Hepatocyte (in vitro differentiated cells): Measurements from ENCODE around the gene THBS2. TPM values are rescaled to one million over a fixed set of nuclear protein-coding genes. Genes with fewer than 3 reads are reported as not detected.

Experiments used
- DNase-seq: peaks from one replicate; pipeline ENCODE4 v3.0.0-alpha.2; 2016; ENCODE audit warnings: low spot score
- H2AFZ ChIP-seq: fragments of 200-600 bp; sonication (generic); 2 replicates; pipeline ENCODE4 v1.6.0; 2016; ENCODE audit warnings: antibody characterized with exemption, mild to moderate bottlenecking
- H3K27ac ChIP-seq: fragments of 200-600 bp; sonication (generic); 2 replicates; pipeline ENCODE4 v1.5.1; 2016; ENCODE audit warnings: mild to moderate bottlenecking
- H3K27me3 ChIP-seq: fragments of 200-600 bp; sonication (generic); 2 replicates; pipeline ENCODE4 v1.6.1; 2016
- H3K36me3 ChIP-seq: fragments of 200-600 bp; sonication (generic); replicated peaks from 2 replicates; pipeline ENCODE4 v1.5.1; 2016; ENCODE audit warnings: low read depth; ENCODE audit not compliant: insufficient read depth
- H3K4me1 ChIP-seq: fragments of 200-600 bp; sonication (generic); 2 replicates; pipeline ENCODE4 v1.5.1; 2016; ENCODE audit warnings: mild to moderate bottlenecking, moderate library complexity; ENCODE audit not compliant: insufficient read depth
- H3K4me2 ChIP-seq: fragments of 200-600 bp; sonication (generic); 2 replicates; pipeline ENCODE4 v1.6.0; 2016
- H3K4me3 ChIP-seq: fragments of 200-600 bp; sonication (generic); 2 replicates; pipeline ENCODE4 v1.5.1; 2016; ENCODE audit warnings: mild to moderate bottlenecking
- H3K79me2 ChIP-seq: fragments of 200-600 bp; sonication (generic); 2 replicates; pipeline ENCODE4 v1.6.0; 2017; ENCODE audit warnings: mild to moderate bottlenecking
- H3K9me2 ChIP-seq: fragments of 200-600 bp; sonication (generic); replicated peaks from 2 replicates; pipeline ENCODE4 v1.6.0; 2017; ENCODE audit warnings: mild to moderate bottlenecking; ENCODE audit not compliant: insufficient read depth
- H3K9me3 ChIP-seq: fragments of 200-600 bp; sonication (generic); 2 replicates; pipeline ENCODE4 v1.5.1; 2016; ENCODE audit warnings: low read depth, mild to moderate bottlenecking
- H4K20me1 ChIP-seq: fragments of 200-600 bp; sonication (generic); 2 replicates; pipeline ENCODE4 v1.6.0; 2016; ENCODE audit warnings: mild to moderate bottlenecking; ENCODE audit not compliant: insufficient read depth, poor library complexity, severe bottlenecking
- EZH2 ChIP-seq: fragments of 200-600 bp; sonication (generic); IDR thresholded peaks from 2 replicates; pipeline ENCODE4 v1.6.1; 2016; ENCODE audit warnings: antibody characterized with exemption, mild to moderate bottlenecking, borderline replicate concordance
- EZH2phosphoT487 ChIP-seq: fragments of 200-600 bp; sonication (generic); IDR thresholded peaks from one replicate; pipeline ENCODE4 v1.6.1; 2018; ENCODE audit warnings: antibody characterized with exemption, mild to moderate bottlenecking, low read depth, moderate library complexity; ENCODE audit not compliant: unreplicated experiment, severe bottlenecking
- WGBS: methylation state at CpG from one replicate; pipeline ENCODE4 v1.1.6; 2016; ENCODE audit warnings: low lambda C conversion rate; ENCODE audit errors: missing lambda C conversion rate; 5-methylcytosine and 5-hydroxymethylcytosine counted together
- polyA plus RNA-seq: library from polyadenylated mRNA; unstranded; fragments of >200 nt; fragmentation: Nextera tagmentation; extraction: Ambion mirVana; gene quantifications from 2 replicates; pipeline ENCODE4 v1.2.1, GENCODE V29; 2016
- total RNA-seq: library from RNA; depleted of rRNA; stranded (reverse); fragments of >200 nt; gene quantifications from 2 replicates; pipeline ENCODE4 v1.2.3, GENCODE V29; 2014
- TF ChIP-seq, protein P1 (sequence below): fragments of 200-600 bp; sonication (generic); IDR thresholded peaks from 2 replicates; pipeline ENCODE4 v1.5.1; 2016; ENCODE audit warnings: antibody characterized with exemption, mild to moderate bottlenecking; ENCODE audit not compliant: poor library complexity

Gene THBS2
- total and polyA plus RNA-seq, 2 experiments from 2014 or later = 3.9 to 5.5 TPM

GRCh38 chr6:169291148-169291547 is 37.5 kb upstream of the THBS2 start:
- H3K27me3 ChIP-seq = no peaks in the 10 kb centered on the region
- H2AFZ ChIP-seq = no peak overlapping the region
- no peak overlapping the region for H3K27ac ChIP-seq
- DNase-seq = no peak
- H3K4me2 ChIP-seq = no peak overlapping the region
- peaks cover 3% of the 10 kb centered on the region for H3K4me1 ChIP-seq
- H3K9me2 ChIP-seq = no peaks in the 10 kb centered on the region
- TF ChIP-seq EZH2 = no peak
- TF ChIP-seq, protein P1, sequence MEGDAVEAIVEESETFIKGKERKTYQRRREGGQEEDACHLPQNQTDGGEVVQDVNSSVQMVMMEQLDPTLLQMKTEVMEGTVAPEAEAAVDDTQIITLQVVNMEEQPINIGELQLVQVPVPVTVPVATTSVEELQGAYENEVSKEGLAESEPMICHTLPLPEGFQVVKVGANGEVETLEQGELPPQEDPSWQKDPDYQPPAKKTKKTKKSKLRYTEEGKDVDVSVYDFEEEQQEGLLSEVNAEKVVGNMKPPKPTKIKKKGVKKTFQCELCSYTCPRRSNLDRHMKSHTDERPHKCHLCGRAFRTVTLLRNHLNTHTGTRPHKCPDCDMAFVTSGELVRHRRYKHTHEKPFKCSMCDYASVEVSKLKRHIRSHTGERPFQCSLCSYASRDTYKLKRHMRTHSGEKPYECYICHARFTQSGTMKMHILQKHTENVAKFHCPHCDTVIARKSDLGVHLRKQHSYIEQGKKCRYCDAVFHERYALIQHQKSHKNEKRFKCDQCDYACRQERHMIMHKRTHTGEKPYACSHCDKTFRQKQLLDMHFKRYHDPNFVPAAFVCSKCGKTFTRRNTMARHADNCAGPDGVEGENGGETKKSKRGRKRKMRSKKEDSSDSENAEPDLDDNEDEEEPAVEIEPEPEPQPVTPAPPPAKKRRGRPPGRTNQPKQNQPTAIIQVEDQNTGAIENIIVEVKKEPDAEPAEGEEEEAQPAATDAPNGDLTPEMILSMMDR = no peak
- WGBS = 95% methylated on average over 9 of the region's 9 CpGs
- H3K4me3 ChIP-seq = no peak overlapping the region
- H3K9me3 ChIP-seq = no peaks in the 10 kb centered on the region
- H4K20me1 ChIP-seq = no peaks in the 10 kb centered on the region
- no peaks in the 10 kb centered on the region for H3K36me3 ChIP-seq
- no peaks in the 10 kb centered on the region for H3K79me2 ChIP-seq

DNA sequence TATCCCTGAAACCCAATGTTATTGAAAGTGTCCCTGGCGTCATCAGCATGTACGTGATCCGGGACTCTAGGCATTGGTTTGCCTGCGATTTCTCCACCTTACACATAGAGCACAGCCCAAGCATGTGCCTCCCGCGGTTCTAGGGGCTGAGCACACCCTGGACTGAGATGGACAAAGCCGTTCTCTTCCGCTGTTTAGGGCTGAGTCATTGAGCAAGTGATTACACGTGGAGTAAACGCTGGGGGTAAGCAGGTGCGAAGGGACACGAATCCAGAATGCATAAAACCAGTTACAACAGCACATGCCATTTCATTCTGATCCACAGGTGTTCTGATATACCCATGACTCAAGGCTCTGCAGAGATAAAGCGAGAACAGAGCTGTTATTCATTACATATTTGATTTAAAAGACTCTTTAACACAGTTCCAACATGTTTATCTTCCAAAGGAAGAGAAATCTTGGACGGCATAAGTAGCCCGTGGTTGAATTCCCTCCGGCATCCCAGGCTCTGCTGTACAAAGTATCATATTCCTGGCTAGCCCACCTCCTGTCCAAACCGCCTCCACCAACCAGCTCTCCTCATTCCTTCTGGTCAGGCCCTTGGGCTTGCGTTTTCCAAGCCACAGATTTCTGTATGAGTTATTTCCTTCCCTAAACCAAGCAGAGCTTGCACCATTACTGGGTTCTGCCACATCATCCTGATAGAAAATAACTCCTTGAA is 36.1 kb upstream of the THBS2 start:
- H3K27me3 ChIP-seq = no peaks in the 10 kb centered on the region
- H4K20me1 ChIP-seq = no peaks in the 10 kb centered on the region
- H3K36me3 ChIP-seq = no peaks in the 10 kb centered on the region
- WGBS = 85% methylated on average over 18 of the region's 18 CpGs
- TF ChIP-seq, protein P1 = no peak
- no peak for TF ChIP-seq EZH2phosphoT487
- TF ChIP-seq EZH2 = no peak
- H3K4me2 ChIP-seq = no peak overlapping the region
- DNase-seq = no peak
- peaks cover 3% of the 10 kb centered on the region for H3K4me1 ChIP-seq
- no peaks in the 10 kb centered on the region for H3K9me3 ChIP-seq
- no peak overlapping the region for H2AFZ ChIP-seq
- H3K79me2 ChIP-seq = no peaks in the 10 kb centered on the region
- no peak overlapping the region for H3K4me3 ChIP-seq
- no peak overlapping the region for H3K27ac ChIP-seq
- no peaks in the 10 kb centered on the region for H3K9me2 ChIP-seq

- 92% methylated on average over 5 of the region's 5 CpGs for WGBS
Measured at GRCh38 chr6:169289257-169289618, 35.6 kb upstream of the THBS2 start.

DNA sequence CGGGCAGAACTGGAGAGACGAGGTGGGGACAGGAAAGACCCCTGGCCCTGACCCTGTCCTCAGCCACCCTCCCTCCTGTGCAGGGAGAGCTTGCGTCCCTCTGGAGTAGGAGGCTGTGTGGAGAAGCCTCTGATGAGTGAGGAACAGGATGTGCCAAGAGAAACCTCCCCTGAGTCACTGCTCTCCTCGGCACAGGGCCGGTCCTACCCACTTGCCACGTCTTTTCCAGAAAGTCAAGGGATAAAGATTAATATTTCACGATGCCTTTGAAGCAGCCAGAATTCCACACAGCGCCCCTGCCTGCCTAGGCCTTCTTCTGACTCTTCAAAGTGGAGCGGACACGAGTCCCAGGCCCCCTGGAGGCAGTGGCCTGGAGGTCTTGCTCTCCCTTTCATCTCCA is 34.9 kb upstream of the THBS2 start:
- Histone ChIP-seq H3K4me3 (no peak overlapping the region), H3K4me2 (no peak overlapping the region), H3K79me2 (no peaks in the 10 kb centered on the region), H3K9me2 (no peaks in the 10 kb centered on the region), H2AFZ (no peak overlapping the region), H3K9me3 (no peaks in the 10 kb centered on the region), H3K27ac (no peak overlapping the region), H3K36me3 (no peaks in the 10 kb centered on the region), H4K20me1 (no peaks in the 10 kb centered on the region), H3K4me1 (peaks cover 3% of the 10 kb centered on the region), H3K27me3 (no peaks in the 10 kb centered on the region)
- TF ChIP-seq, protein P1 = no peak
- TF ChIP-seq EZH2 = no peak
- TF ChIP-seq EZH2phosphoT487 = no peak
- no peak for DNase-seq
- 91% methylated on average over 10 of the region's 10 CpGs for WGBS

More at GRCh38 chr6:169289257-169289618, 35.6 kb upstream of the THBS2 start:
- Histone ChIP-seq H3K4me1 (peaks cover 3% of the 10 kb centered on the region), H3K79me2 (no peaks in the 10 kb centered on the region), H3K36me3 (no peaks in the 10 kb centered on the region), H3K4me2 (no peak overlapping the region), H3K9me3 (no peaks in the 10 kb centered on the region), H3K9me2 (no peaks in the 10 kb centered on the region), H3K4me3 (no peak overlapping the region), H3K27ac (no peak overlapping the region), H2AFZ (no peak overlapping the region), H4K20me1 (no peaks in the 10 kb centered on the region), H3K27me3 (no peaks in the 10 kb centered on the region)
- TF ChIP-seq EZH2phosphoT487 (no peak), EZH2 (no peak)
- no peak for DNase-seq
